ENCODE data around the gene MBP. TPM values are rescaled to one million over a fixed set of nuclear protein-coding genes. Genes with fewer than 3 reads are reported as not detected.

Gene MBP
- total and polyA plus RNA-seq, 2 of the 4 experiments (the other 2 are of a cell fraction), result 0.72 to 0.90 TPM

DNA sequence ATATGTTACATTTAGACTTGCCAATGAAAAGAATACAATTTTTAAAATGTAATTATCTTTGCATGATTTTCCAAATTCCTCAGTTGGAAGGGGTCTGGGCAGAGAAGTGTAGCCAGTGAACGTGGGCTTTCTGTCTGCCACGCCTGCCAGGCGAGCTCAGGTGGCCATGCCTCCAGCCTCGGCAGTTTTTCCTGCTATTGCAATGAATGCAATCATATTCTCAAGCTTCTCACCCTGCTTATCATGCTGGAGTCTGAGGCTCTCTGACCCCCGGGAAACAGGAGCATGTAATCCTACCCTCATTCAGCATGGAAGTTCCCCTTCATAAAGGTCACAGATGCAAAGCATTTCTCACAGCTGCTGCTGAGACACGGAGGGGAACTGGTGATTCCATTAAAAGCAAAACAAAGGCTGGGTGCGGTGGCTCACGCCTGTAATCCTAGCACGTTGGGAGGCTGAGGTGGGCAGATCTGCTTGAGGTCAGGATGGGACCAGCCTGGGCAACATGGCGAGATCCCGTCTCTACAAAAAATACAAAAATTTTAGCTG is 154.8 kb downstream of the MBP start:
- Histone ChIP-seq H3K23ac (ENCODE audit: low read depth, low read length) (no peak overlapping the region), H3K14ac (replicated peaks; ENCODE audit: low read depth, low read length) (no peak overlapping the region), H3K27ac (ENCODE audit: insufficient read depth, low read length) (no peak overlapping the region), H3K4me3 (ENCODE audit: insufficient read depth, low read depth, low read length) (no peak overlapping the region), H3K4me2 (ENCODE audit: low read depth, low read length) (no peak overlapping the region), H3K27me3 (ENCODE audit: control insufficient read depth, insufficient read depth, low read length) (no peaks in the 10 kb centered on the region), H2BK20ac (ENCODE audit: low read depth, low read length) (no peak overlapping the region), H3K79me1 (ENCODE audit: low read depth in 1 of 2, low read length in 2 of 2) (no peaks in the 10 kb centered on the region), H2AK9ac (replicated peaks; ENCODE audit: low read depth, low read length, poor library complexity) (peak overlapping the region; percentile 34), H4K20me1 (ENCODE audit: insufficient read depth, low read length) (no peaks in the 10 kb centered on the region), H3K4ac (ENCODE audit: low read depth, low read length) (no peak overlapping the region), H2AK5ac (ENCODE audit: low read depth, low read length) (no peak overlapping the region), H4K5ac (ENCODE audit: low read depth, low read length) (no peak overlapping the region), H3K9me3 (ENCODE audit: control insufficient read depth, insufficient read depth, low read length) (no peaks in the 10 kb centered on the region), H4K8ac (ENCODE audit: low read depth in 2 of 2, low read length in 2 of 2) (no peak overlapping the region), H2AFZ (replicated peaks; ENCODE audit: low read length, poor library complexity) (no peak overlapping the region), H3K9me1 (ENCODE audit: insufficient read depth, low read length) (no peaks in the 10 kb centered on the region; the same call in 1 of the 2 replicates), H2BK15ac (ENCODE audit: low read depth, low read length) (no peak overlapping the region), H3K18ac (ENCODE audit: low read depth, low read length) (no peak overlapping the region), H2BK5ac (ENCODE audit: low read depth, low read length, poor library complexity, severe bottlenecking) (no peak overlapping the region), H3K36me3 (ENCODE audit: control insufficient read depth, insufficient read depth, low read length) (no peaks in the 10 kb centered on the region; the same call in 1 of the 2 replicates), H3K56ac (ENCODE audit: extremely low read depth, insufficient read depth, low read length) (no peak overlapping the region), H3K9ac (ENCODE audit: low read depth, low read length) (no peak overlapping the region), H3K4me1 (ENCODE audit: control insufficient read depth, insufficient read depth, low read length) (no peaks in the 10 kb centered on the region; the same call in 1 of the 2 replicates), H4K91ac (ENCODE audit: insufficient read depth, low read depth, low read length) (no peak overlapping the region), H2BK120ac (ENCODE audit: low read depth, low read length) (no peak overlapping the region)
- TF ChIP-seq RAD21 (IDR thresholded peaks at IDR 0.05; ENCODE audit: low read length), result no peak
- TF ChIP-seq SMC3 (IDR thresholded peaks at IDR 0.05; ENCODE audit: low read depth, low read length), result no peak
- TF ChIP-seq, protein P1, sequence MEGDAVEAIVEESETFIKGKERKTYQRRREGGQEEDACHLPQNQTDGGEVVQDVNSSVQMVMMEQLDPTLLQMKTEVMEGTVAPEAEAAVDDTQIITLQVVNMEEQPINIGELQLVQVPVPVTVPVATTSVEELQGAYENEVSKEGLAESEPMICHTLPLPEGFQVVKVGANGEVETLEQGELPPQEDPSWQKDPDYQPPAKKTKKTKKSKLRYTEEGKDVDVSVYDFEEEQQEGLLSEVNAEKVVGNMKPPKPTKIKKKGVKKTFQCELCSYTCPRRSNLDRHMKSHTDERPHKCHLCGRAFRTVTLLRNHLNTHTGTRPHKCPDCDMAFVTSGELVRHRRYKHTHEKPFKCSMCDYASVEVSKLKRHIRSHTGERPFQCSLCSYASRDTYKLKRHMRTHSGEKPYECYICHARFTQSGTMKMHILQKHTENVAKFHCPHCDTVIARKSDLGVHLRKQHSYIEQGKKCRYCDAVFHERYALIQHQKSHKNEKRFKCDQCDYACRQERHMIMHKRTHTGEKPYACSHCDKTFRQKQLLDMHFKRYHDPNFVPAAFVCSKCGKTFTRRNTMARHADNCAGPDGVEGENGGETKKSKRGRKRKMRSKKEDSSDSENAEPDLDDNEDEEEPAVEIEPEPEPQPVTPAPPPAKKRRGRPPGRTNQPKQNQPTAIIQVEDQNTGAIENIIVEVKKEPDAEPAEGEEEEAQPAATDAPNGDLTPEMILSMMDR (conservative IDR thresholded peaks at IDR 0.05; ENCODE audit: low read depth, low read length), result no peak
- no peak for TF ChIP-seq POLR2A (IDR thresholded peaks at IDR 0.05; ENCODE audit: low read depth, low read length)
- no peak for TF ChIP-seq RFX5 (IDR thresholded peaks at IDR 0.05; ENCODE audit: low read depth, low read length)
- no peak for TF ChIP-seq CEBPB (IDR thresholded peaks at IDR 0.05; ENCODE audit: low read depth, low read length)
- no peak for TF ChIP-seq MXI1 (IDR thresholded peaks at IDR 0.05; ENCODE audit: borderline replicate concordance, low read depth, low read length)
- no peak for TF ChIP-seq MAFK (IDR thresholded peaks at IDR 0.05; ENCODE audit: low read depth, low read length)
- in situ Hi-C loops (cut with MboI; ENCODE audit: low sequenced_read_pairs), result no loop called here
- intact Hi-C loops (cut with micrococcal nuclease), result no loop called here
- no TSS peak for BruUV-seq (replicated peaks)
- dilution Hi-C loops (cut with HindIII; ENCODE audit: low sequenced_read_pairs, unreplicated experiment), result no loop called here
- ChIA-PET POLR2A (ENCODE audit: unreplicated experiment) (no interaction called here), CTCF (no interaction called here)
- DNase-seq (peak; percentile 30), ATAC-seq (ENCODE audit: low read depth) (peak; percentile 11; the same call in 1 of the 2 replicates)
- WGBS, 2 experiments (ENCODE audit: extremely low coverage in 2 of 2, insufficient read length in 1 of 2), result 65% methylated on average over 7 of the region's 11 CpGs; no CpG with 5 or more reads in 1 of the 2 experiments

Data from IMR-90 (cell line).